DMS79 (cell line): ENCODE data around the gene ARPP21.

Experiments used
- DNase-seq: peaks from one replicate; lab custom pipeline; 2025; lab: John Stamatoyannopoulos, UW

ARPP21 gene

DNA sequence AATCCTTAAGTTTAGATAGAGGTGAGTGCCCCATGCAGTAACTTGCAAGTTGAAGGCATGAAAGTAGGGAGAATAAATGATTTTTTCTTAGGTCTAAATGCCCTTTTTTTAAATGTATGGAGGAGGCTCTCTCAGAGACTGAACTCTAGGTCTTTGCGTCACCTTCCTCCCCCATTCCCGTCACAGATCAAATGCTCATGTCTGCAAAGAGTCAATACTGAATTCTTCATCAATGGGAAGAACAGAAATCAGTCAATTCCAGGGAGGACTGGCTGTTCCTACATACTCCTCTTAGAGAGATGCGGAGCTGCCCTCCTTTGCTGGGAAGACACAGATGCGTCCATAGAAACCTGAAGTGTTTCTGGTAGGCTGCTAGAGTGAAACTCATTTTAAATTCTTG, 98.2 kb downstream of the ARPP21 start:
- no peak for DNase-seq

DNA sequence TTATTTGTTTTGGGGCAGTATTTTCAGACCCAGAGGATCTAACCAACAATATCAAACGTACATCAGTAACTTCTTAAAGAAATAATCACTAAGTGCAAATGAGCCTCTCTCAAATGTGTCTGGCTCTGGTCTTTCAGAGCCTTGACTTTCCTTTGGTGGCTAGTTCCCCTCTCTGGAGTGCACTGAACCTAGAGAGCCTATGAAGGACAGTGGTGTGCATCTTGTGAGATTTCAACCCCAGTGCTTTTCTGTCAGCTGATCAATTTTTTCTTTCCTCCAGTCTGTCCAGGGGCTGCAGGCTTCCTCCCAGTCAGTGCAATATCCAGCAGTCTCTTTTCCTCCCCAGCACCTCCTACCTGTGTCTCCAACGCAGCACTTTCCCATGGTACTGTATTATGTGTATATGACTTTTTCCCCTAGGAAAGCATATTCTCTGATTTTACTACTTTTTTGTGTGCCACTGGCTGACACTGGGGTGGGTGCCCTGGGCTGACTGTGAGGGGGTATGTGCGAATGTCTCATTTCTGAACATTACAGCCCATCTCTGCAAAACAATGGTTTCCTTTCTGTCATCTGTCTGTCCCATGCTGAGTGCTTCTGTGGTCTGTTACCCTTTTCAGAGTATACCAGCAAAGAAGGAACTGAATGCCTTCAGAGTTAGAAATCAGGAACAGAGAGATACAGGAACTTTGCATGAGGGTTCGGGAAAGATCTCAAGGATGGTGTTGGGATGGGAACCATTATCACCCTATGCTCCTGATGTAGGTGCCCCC, 98.8 kb downstream of the ARPP21 start:
- no peak for DNase-seq

- no peak for DNase-seq
Measured at GRCh38 chr3:35739181-35739809, 100.0 kb downstream of the ARPP21 start.

GRCh38 chr3:35739964-35740527, 100.7 kb downstream of the ARPP21 start:
- DNase-seq = no peak

DNA sequence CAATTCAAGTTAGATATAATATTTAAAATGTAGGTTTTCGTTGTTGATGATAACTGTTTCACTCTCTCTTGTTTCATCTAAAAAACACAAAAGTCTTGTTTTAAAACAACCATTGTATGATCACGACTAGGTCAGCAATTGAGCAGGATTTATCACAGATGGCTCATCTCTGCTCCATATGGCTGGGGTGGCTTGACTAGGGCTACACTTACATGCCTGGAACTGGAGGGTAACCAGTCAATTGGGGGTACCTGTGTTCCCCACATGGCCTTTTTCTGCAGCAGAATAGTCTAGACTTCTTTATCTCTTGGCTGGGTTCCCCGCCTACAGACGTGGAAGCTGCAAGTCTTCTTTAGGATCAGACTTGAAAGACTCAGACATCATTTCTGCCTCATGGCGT, 103.9 kb downstream of the ARPP21 start:
- no peak for DNase-seq

DNA sequence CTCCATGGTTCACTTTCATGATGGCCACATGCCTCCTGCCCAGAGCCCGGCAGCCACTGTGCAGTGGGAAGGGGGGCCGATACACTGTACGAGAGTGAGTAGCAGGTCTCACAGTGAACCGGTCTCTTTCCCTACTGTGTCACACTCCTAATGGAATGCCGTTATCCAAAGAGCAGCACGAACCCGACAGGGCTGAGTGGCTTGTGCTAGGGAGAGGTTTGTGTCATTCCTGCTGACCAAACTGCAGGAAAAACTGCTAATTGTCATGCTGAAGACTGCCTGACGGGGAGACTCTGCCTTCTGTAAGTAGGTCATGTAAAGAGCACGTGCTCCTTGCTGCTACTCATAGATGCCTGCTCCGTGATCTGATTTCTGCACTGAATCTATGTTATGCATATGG, 105.1 kb downstream of the ARPP21 start:
- DNase-seq = no peak

DNA sequence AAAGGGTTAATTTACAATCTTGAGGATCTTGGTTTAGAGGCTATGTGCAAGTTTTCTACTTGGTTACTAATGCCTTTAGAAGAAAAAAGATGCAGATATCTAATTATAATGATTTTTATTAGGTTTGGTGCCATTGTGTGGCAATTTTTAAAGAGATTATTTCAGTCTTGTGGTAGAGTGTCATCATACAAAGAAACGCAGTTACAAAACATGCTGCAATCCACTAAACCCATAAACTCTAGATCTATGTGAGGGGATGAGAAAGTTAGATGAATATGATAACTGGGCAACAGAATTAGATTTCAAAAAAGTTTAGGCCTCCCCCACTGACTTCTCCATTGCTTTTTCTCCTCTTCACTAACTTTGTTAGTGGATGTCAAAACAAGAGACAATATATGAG, 106.0 kb downstream of the ARPP21 start:
- DNase-seq = no peak

DNA sequence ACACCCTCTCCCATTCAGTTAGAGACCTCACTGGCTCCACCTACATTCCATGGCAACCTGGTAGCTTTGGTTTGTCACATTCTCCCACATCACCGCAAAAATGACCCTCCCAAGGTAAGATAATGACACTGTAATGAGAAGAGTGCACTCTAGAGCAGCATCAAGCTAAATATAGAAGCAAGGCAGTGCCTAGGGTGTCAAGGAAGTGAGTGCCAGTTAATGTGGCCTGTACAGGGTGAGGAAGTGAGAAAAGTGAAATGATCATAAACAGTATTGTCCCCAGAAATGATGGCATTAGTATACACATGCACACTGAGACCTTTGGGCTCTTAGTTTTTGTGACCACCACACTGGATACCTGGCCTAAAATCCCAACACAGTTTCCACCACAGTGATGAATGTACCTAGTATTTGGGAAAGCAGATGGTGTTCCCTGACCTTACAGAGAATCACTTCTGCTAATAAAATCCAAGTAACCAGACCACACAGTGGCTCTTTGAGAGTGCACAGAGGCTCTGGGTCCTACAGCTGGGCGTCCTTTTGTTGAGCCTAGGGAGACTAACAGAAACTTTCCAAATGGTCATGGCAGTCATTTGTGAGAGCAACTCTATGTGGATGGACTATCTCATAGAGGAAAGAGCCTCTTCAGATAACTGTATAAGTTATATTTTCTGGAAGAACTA, 106.6 kb downstream of the ARPP21 start:
- DNase-seq = no peak

DNA sequence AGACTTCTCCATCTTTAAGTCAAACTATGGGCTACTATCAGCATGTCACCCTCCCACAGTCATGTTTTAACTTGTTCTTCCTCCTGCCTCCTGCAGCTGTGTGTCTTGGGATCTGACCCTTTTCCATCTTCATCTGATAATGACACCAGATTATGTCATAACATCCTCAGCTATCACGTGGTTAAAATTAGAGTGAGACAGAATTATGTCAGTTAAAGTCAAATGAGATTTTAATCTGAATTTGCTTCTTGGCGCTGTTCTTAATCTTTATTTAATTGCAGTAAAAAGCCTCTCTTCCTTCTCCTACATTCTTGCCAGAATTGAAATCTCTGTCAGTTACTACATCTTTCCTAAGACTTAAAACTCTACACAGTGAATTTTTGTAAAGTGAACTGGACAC, 107.2 kb downstream of the ARPP21 start:
- DNase-seq = no peak

- no peak for DNase-seq
Measured at GRCh38 chr3:35748144-35748543, 108.8 kb downstream of the ARPP21 start.

GRCh38 chr3:35751207-35751606, 111.9 kb downstream of the ARPP21 start:
- no peak for DNase-seq

DNA sequence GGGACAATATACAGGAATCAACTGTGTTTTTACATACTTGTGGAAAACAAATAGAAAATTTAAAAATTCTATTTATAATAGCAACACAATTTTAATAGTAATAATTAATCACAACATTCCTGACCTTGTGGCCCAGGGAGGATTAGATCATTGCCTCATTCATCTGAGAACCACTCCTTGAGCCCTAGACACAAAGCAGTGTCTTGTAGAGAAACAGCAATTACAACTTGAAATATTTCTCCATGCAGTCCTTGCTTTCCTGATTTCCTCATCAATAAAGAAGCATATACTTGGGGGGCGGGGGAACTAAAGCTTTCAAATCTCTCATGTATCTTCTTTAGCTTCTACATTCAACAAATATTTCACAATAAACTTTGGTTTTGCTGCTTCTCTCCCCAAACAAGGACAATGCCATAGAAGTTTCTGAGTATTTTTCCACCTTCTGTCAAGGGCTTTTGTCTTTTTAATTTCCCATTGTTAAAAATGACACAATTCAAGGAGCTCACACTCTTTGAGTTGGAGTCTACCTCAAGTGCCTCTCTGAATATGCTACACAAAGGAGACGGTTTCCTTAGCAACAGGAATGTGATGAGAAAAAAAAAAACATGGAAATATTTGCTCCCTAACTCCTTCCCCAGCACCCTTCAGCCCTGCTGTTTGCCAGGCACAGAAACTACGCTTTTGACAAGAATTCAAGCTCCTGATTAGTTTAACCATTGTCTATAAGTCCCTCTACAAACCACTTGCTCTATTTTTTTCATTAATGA, 118.8 kb downstream of the ARPP21 start:
- peak; percentile 9 for DNase-seq

GRCh38 chr3:35760146-35760545, 120.8 kb downstream of the ARPP21 start:
- no peak for DNase-seq

GRCh38 chr3:35761311-35761710, 122.0 kb downstream of the ARPP21 start:
- DNase-seq = no peak

- no peak for DNase-seq
Measured at GRCh38 chr3:35772381-35773015, 133.2 kb downstream of the ARPP21 start.

GRCh38 chr3:35773417-35773816, 134.1 kb downstream of the ARPP21 start:
- no peak for DNase-seq

DNA sequence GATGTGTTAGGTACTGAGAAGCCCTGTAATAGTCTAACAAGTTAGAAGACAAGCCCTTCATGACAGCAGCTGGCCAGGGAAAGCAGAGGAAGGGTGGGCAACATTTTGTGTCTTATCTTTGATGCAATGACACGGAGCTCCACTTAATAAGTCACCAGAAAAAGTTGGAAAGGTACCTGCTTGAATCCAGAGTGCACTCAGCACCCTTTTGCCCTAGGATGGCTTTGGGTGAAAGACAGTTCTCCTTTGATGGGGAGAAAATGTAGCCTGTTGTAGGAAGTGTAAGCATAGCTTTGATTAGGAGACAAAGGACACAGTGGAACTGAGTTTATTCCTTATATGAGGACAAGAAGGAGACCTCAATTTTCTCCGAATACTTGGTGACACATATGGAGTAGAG, 137.0 kb downstream of the ARPP21 start:
- no peak for DNase-seq

GRCh38 chr3:35777065-35777464, 137.7 kb downstream of the ARPP21 start:
- no peak for DNase-seq

GRCh38 chr3:35777563-35778554, 138.5 kb downstream of the ARPP21 start:
- DNase-seq = no peak

- DNase-seq = no peak
Measured at GRCh38 chr3:35779611-35780010, 140.3 kb downstream of the ARPP21 start.
